Stimulated activated CD8-positive, alpha-beta memory T cell treated with anti-CD3 and anti-CD28 coated beads, Interleukin-4, amount 100 ng/mL, for 1 hour (primary cell): ENCODE measurements around the gene RTN4RL1.
"Not testable (repeated sequence)": the region's sequence is repeated elsewhere in the genome, so short reads cannot be mapped to it uniquely, and the experiment has no call there.

Experiments
- DNase-seq, 2 donors: peaks; one replicate each; pipeline ENCODE4 v3.0.0-alpha.2; 2020; ENCODE audit warnings: low read depth in 2 of 2, low spot score in 1 of 2

RTN4RL1 gene

GRCh38 chr17:2025622-2026309 is 632 bp upstream of the RTN4RL1 start:
- DNase-seq, result no peak

- no peak for DNase-seq
Observed at GRCh38 chr17:2024572-2025219, 438 bp downstream of the RTN4RL1 start.

- no peak for DNase-seq
Observed at GRCh38 chr17:2023692-2024571, 1.2 kb downstream of the RTN4RL1 start.

- DNase-seq, result no peak
Observed at GRCh38 chr17:2023256-2023655, 1.9 kb downstream of the RTN4RL1 start.

- DNase-seq, result no peak
Observed at GRCh38 chr17:2022647-2023240, 2.4 kb downstream of the RTN4RL1 start.

GRCh38 chr17:2020721-2021120 is 4.4 kb downstream of the RTN4RL1 start:
- no peak for DNase-seq

- no peak for DNase-seq
Observed at GRCh38 chr17:2019723-2020122, 5.4 kb downstream of the RTN4RL1 start.

GRCh38 chr17:2018716-2019510 is 6.2 kb downstream of the RTN4RL1 start:
- DNase-seq, result no peak

GRCh38 chr17:2017274-2017941 is 7.7 kb downstream of the RTN4RL1 start:
- no peak for DNase-seq

GRCh38 chr17:2016494-2016893 is 8.6 kb downstream of the RTN4RL1 start:
- DNase-seq, result no peak

GRCh38 chr17:2015314-2015713 is 9.8 kb downstream of the RTN4RL1 start:
- no peak for DNase-seq

GRCh38 chr17:2013994-2014317 is 11.2 kb downstream of the RTN4RL1 start:
- no peak for DNase-seq

GRCh38 chr17:2013220-2013993 is 11.7 kb downstream of the RTN4RL1 start:
- DNase-seq, result not testable (repeated sequence)

- no peak for DNase-seq
Observed at GRCh38 chr17:2012499-2012898, 12.6 kb downstream of the RTN4RL1 start.

GRCh38 chr17:2011411-2012371 is 13.4 kb downstream of the RTN4RL1 start:
- DNase-seq, result no peak

GRCh38 chr17:2009737-2010136 is 15.4 kb downstream of the RTN4RL1 start:
- no peak for DNase-seq

- DNase-seq, result no peak
Observed at GRCh38 chr17:2008332-2009126, 16.6 kb downstream of the RTN4RL1 start.
